ENCODE data around the gene CLGN.

The CLGN gene

GRCh38 chr4:140466146-140466545, 38.7 kb upstream of the CLGN start:
- H3K36me3 ChIP-seq (ENCODE audit: insufficient read depth, low read length) = no peaks in the 10 kb centered on the region
- no peaks in the 10 kb centered on the region for H3K9me3 ChIP-seq (ENCODE audit: insufficient read depth, low read length, severe bottlenecking)
- H3K4me2 ChIP-seq (ENCODE audit: insufficient read depth, low read length) = no peak overlapping the region
- no peaks in the 10 kb centered on the region for H3K79me2 ChIP-seq (ENCODE audit: insufficient read depth, low read length)
- ATAC-seq (ENCODE audit: insufficient read depth, low read depth) (no peak), DNase-seq (no peak)
- TF ChIP-seq CTCF (IDR thresholded peaks at IDR 0.05; ENCODE audit: borderline replicate concordance, extremely low read depth, low read length, poor library complexity, severe bottlenecking) = no peak
- no peak for TF ChIP-seq EZH2 (IDR thresholded peaks at IDR 0.05; ENCODE audit: borderline replicate concordance, low read depth, low read length, severe bottlenecking)
- H4K20me1 ChIP-seq (ENCODE audit: insufficient read depth, low read length) = no peaks in the 10 kb centered on the region
- H3K4me3 ChIP-seq (ENCODE audit: low read depth in 1 of 2, low read length in 2 of 2) = no peak overlapping the region
- no peak overlapping the region for H2AFZ ChIP-seq (ENCODE audit: low read depth, low read length)
- peaks cover 22% of the 10 kb centered on the region for H3K27me3 ChIP-seq (ENCODE audit: insufficient read depth, low read length, poor library complexity)
- H3K27ac ChIP-seq (ENCODE audit: low read length) = no peak overlapping the region
- H3K4me1 ChIP-seq (ENCODE audit: insufficient read depth, low read length) = no peaks in the 10 kb centered on the region
- no peak overlapping the region for H3K9ac ChIP-seq (ENCODE audit: low read depth, low read length)

- no peak for ATAC-seq (ENCODE audit: insufficient read depth, low read depth)
- H3K9ac ChIP-seq (ENCODE audit: low read depth, low read length) = no peak overlapping the region
- no peak for TF ChIP-seq CTCF (IDR thresholded peaks at IDR 0.05; ENCODE audit: borderline replicate concordance, extremely low read depth, low read length, poor library complexity, severe bottlenecking)
- no peak for TF ChIP-seq EZH2 (IDR thresholded peaks at IDR 0.05; ENCODE audit: borderline replicate concordance, low read depth, low read length, severe bottlenecking)
Measured at GRCh38 chr4:140463614-140464013, 36.2 kb upstream of the CLGN start.

GRCh38 chr4:140463182-140463581, 35.7 kb upstream of the CLGN start:
- no peak for TF ChIP-seq EZH2 (IDR thresholded peaks at IDR 0.05; ENCODE audit: borderline replicate concordance, low read depth, low read length, severe bottlenecking)
- no peak for TF ChIP-seq CTCF (IDR thresholded peaks at IDR 0.05; ENCODE audit: borderline replicate concordance, extremely low read depth, low read length, poor library complexity, severe bottlenecking)
- Histone ChIP-seq H3K4me1 (ENCODE audit: insufficient read depth, low read length) (no peaks in the 10 kb centered on the region), H3K27me3 (ENCODE audit: insufficient read depth, low read length, poor library complexity) (peaks cover 7% of the 10 kb centered on the region), H3K4me2 (ENCODE audit: insufficient read depth, low read length) (no peak overlapping the region), H3K36me3 (ENCODE audit: insufficient read depth, low read length) (no peaks in the 10 kb centered on the region), H2AFZ (ENCODE audit: low read depth, low read length) (no peak overlapping the region), H3K79me2 (ENCODE audit: insufficient read depth, low read length) (no peaks in the 10 kb centered on the region), H4K20me1 (ENCODE audit: insufficient read depth, low read length) (no peaks in the 10 kb centered on the region), H3K27ac (ENCODE audit: low read length) (no peak overlapping the region), H3K9ac (ENCODE audit: low read depth, low read length) (no peak overlapping the region), H3K4me3 (ENCODE audit: low read depth in 1 of 2, low read length in 2 of 2) (no peak overlapping the region), H3K9me3 (ENCODE audit: insufficient read depth, low read length, severe bottlenecking) (no peaks in the 10 kb centered on the region)
- ATAC-seq (ENCODE audit: insufficient read depth, low read depth) (no peak), DNase-seq (no peak)

More at GRCh38 chr4:140463614-140464013, 36.2 kb upstream of the CLGN start:
- H4K20me1 ChIP-seq (ENCODE audit: insufficient read depth, low read length) = no peaks in the 10 kb centered on the region
- H2AFZ ChIP-seq (ENCODE audit: low read depth, low read length) = no peak overlapping the region
- no peaks in the 10 kb centered on the region for H3K36me3 ChIP-seq (ENCODE audit: insufficient read depth, low read length)
- H3K27me3 ChIP-seq (ENCODE audit: insufficient read depth, low read length, poor library complexity) = peaks cover 12% of the 10 kb centered on the region
- H3K79me2 ChIP-seq (ENCODE audit: insufficient read depth, low read length) = no peaks in the 10 kb centered on the region
- no peak for DNase-seq
- no peaks in the 10 kb centered on the region for H3K4me1 ChIP-seq (ENCODE audit: insufficient read depth, low read length)
- no peak overlapping the region for H3K4me2 ChIP-seq (ENCODE audit: insufficient read depth, low read length)
- no peak overlapping the region for H3K27ac ChIP-seq (ENCODE audit: low read length)
- H3K4me3 ChIP-seq (ENCODE audit: low read depth in 1 of 2, low read length in 2 of 2) = no peak overlapping the region
- no peaks in the 10 kb centered on the region for H3K9me3 ChIP-seq (ENCODE audit: insufficient read depth, low read length, severe bottlenecking)

- Histone ChIP-seq H3K4me3 (ENCODE audit: low read depth in 1 of 2, low read length in 2 of 2) (no peak overlapping the region), H3K4me1 (ENCODE audit: insufficient read depth, low read length) (no peaks in the 10 kb centered on the region), H3K9me3 (ENCODE audit: insufficient read depth, low read length, severe bottlenecking) (no peaks in the 10 kb centered on the region), H3K36me3 (ENCODE audit: insufficient read depth, low read length) (no peaks in the 10 kb centered on the region), H3K27me3 (ENCODE audit: insufficient read depth, low read length, poor library complexity) (peaks cover 9% of the 10 kb centered on the region), H2AFZ (ENCODE audit: low read depth, low read length) (no peak overlapping the region), H3K4me2 (ENCODE audit: insufficient read depth, low read length) (no peak overlapping the region), H3K27ac (ENCODE audit: low read length) (no peak overlapping the region), H3K79me2 (ENCODE audit: insufficient read depth, low read length) (no peaks in the 10 kb centered on the region), H4K20me1 (ENCODE audit: insufficient read depth, low read length) (no peaks in the 10 kb centered on the region), H3K9ac (ENCODE audit: low read depth, low read length) (no peak overlapping the region)
- DNase-seq (no peak), ATAC-seq (ENCODE audit: insufficient read depth, low read depth) (no peak)
- TF ChIP-seq CTCF (IDR thresholded peaks at IDR 0.05; ENCODE audit: borderline replicate concordance, extremely low read depth, low read length, poor library complexity, severe bottlenecking) = no peak
- no peak for TF ChIP-seq EZH2 (IDR thresholded peaks at IDR 0.05; ENCODE audit: borderline replicate concordance, low read depth, low read length, severe bottlenecking)
Measured at GRCh38 chr4:140450352-140450751, 22.9 kb upstream of the CLGN start.
